DMS79 treated with DMSO at 0.1 percent for 48 hours (cell line): ENCODE data around the gene ZNF774.
"Not testable (repeated sequence)": the region's sequence is repeated elsewhere in the genome, so short reads cannot be mapped to it uniquely, and the experiment has no call there.

Experiments used
- DNase-seq: peaks from one replicate; lab custom pipeline; 2025; lab: John Stamatoyannopoulos, UW

Gene ZNF774

DNA sequence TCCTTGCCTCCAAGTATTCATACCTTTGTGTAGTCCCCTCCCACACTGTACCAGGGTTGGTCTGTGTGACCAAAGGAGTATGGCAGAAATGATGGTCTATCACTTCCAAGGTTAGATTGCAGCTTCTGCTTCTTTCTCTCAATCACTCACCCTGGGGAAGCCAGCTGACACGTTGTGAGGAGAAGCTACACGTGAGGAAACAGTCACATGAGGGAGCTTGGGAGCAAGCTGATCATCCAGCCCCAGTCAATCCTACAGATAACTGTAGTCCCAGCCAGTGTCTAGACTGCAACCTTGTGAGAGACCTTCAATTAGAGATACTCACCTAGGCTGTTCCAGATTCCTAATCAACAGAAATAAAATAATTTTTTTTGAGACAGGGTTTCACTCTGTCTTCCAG, 6.2 kb upstream of the ZNF774 start:
- no peak for DNase-seq

DNA sequence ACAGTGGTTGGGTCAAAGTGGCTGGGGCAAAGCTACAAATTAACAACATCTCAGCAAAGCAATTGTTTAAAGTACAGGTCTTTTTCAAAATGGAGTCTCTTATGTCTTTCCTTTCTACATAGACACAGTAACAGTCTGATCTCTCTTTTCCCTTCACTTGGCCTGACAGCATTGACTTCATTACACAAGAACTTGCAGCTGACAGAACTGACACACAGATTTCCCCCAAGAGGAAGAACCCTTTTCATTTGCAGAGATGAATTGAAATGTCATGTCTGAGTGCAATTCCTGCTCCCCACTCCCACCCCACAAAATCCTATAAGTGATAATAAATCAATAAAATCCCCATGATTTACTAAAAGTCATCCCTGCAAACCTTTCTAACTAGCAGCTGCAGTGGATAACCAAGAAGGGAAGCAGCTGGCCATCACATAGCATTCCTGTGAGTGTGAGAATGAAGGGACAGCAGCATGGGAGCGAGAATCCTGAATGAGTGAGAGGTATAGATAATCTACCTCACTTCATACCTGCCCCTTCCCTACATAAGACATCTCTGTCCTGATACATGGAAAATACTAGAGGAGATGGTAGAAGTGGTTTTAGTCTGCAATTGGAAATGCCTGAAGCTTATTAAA, 4.5 kb upstream of the ZNF774 start:
- DNase-seq, result not testable (repeated sequence)

GRCh38 chr15:90348456-90348855, 3.6 kb upstream of the ZNF774 start:
- no peak for DNase-seq

- DNase-seq, result no peak
These were observed 3.0 kb upstream of the ZNF774 start for GRCh38 chr15:90349072-90349471.

- DNase-seq, result no peak
These were observed 2.3 kb upstream of the ZNF774 start for GRCh38 chr15:90349821-90350220.

DNA sequence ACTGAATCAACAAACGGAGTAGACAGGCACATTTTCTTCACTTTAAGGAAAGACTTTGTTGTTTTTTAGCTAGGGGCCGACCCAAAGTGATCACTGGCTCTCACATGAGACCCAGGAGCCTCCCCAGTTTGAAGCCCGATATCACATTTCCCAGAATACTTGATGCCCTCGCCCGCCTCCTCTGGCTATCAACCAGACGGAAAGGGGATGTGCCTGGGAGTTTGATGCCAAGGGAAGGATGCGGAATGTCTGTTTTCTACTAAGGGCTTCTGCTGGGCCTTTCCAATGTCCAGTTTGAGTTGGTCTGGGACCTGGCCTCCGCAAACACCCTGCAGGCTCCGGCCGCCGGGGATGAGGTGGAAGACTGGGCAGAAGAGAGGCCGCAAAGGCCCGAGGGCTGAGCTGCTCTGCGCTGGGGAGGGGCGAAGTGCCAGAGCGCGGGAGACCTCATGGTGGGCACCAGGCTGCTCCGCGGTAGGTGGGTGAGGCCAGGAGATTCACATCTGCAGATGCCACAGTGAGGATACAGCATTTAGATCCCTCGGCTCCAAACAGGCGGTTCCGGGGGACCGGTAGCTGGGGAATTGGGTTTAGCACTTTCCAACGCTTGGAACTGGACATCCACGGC, 491 bp upstream of the ZNF774 start:
- no peak for DNase-seq

DNA sequence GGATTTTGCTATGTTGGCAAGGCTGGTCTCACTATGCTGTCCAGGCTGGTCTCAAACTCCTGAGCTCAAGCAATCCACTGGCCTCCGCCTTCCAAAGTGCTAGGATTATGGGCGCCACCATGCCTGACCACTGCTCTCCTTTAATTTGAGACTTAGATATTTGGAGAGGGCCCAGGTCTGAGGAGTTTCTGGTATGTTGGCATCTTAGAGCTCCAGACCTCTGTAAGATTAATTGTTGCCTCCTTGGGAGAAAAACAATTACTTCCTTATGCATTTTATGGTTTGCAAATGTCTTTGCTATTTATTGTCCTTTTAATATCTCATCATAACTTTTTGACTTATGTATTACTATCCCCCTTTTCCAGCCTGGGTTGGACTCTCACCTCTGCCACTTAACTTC, 2.9 kb downstream of the ZNF774 start:
- no peak for DNase-seq

DNA sequence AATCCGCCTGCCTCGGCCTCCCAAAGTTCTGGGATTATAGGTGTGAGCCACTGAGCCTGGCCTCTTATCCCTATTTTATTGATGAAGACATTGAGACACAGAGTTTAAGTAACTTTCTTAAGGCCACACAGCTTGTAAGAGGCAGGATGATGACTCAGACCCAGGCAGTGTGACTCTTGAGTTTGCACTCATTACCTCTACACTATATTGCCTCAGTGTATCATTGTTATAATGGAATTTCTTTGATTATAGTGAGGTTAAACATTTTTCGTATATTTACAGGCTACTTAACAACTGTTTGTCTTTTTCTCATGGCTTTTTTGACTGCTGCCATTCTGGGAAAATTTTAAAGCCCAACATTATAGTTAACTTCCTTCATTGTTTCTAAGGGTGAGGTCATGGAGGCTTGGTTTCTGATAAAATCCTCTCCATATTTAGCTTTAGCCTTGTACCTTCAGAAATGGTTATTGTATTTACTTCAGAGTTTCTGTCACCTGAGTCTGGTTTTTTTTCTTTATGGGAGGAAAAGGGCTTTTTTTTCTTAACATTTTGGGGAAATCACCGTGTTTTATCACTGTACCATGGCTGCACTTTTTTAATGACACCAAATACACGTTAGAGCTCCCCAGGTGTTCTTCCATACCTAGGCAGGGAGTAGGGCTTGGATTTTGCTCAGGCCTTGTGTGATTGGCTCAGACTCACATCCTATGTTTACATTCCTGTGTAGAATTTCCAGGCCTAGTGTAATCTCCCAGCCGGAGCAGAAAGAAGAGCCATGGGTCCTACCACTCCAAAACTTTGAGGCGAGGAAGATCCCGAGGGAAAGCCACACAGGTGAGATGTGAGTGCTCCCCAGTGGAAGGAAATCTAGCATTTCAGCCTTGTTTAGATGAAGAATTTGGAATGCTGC, 6.3 kb downstream of the ZNF774 start:
- DNase-seq, result no peak

GRCh38 chr15:90360746-90361145, 8.7 kb downstream of the ZNF774 start:
- peak; percentile 73 for DNase-seq

GRCh38 chr15:90362936-90363212, 10.8 kb downstream of the ZNF774 start:
- no peak for DNase-seq

DNA sequence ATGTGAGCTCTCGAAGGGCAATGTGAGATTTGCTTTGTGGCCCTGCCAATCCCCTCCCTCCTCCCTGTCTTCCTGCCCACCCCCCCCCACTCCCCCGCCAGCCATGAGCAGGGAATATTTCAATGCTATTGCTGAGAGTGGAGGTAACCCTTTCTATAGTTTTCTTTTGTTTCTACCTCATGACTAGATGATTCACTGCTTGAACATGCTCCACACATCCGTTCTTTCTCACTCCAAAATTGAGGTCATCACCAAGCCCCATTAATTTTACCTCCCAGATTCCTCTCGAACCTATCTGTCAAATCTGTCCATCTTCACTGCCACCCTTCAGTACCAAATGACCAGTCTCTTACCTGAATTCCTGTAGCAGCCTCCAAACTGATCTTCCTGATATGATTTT, 12.2 kb downstream of the ZNF774 start:
- no peak for DNase-seq

- no peak for DNase-seq
These were observed 13.5 kb downstream of the ZNF774 start for GRCh38 chr15:90365414-90366055.

- DNase-seq, result no peak
These were observed 15.5 kb downstream of the ZNF774 start for GRCh38 chr15:90367576-90367975.

DNA sequence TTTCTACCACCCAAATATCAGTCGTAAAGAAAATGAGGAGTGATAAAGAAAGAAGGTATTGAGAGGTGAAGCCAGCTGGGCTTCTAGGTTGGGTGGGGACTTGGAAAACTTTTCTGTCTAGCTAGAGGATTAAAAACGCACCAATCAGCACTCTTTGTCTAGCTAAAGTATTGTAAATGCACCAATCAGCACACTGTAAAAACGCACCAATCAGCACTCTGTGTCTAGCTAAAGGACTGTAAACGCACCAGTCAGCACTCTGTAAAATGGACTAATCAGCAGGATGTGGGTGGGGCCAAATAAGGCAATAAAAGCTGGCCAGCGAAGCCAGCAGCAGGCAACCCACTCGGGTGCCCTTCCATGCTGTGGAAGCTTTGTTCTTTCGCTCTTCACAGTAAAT, 23.0 kb downstream of the ZNF774 start:
- DNase-seq, result no peak

DNA sequence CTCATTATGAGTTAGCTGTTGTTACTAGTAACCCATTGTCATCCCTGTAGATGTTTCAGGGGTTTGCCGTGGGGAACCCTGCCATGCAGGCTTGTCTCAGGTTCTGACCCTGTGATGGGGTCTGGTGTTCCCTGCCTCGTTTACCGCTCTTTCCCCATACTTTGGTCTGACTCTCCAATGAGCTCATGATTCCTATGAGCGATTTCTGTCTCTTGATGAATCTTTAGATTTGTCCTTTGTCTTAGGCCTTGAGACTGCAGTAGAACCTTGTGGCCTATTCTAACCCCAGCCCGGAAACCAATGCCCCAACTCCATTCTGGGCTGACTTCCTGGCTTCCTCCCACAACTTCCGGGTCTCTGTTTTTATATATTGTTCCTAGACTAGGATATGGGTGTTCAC, 24.7 kb downstream of the ZNF774 start:
- DNase-seq, result no peak

- no peak for DNase-seq
These were observed 27.2 kb downstream of the ZNF774 start for GRCh38 chr15:90379263-90379662.

GRCh38 chr15:90381515-90381914, 29.4 kb downstream of the ZNF774 start:
- no peak for DNase-seq

- no peak for DNase-seq
These were observed 30.2 kb downstream of the ZNF774 start for GRCh38 chr15:90382320-90382719.

DNA sequence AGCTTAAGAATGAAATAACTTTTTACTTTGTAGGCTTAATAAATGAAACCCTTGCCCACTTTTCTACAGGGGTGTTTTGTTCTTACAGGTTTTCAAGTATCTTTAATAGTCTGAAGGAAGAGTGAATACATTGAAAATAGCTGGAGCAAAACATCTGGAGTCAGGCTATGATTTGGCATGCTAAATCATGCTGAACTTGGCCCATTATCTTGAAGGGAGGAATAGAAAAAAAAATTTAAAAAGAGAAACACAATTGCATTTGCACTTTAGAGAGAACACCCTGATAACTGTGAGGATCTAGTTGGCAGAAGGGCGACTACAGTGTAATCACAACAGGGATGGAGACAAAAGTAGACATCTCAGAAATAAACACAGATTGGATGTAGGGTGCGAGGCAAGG, 34.1 kb downstream of the ZNF774 start:
- DNase-seq, result peak; percentile 29

DNA sequence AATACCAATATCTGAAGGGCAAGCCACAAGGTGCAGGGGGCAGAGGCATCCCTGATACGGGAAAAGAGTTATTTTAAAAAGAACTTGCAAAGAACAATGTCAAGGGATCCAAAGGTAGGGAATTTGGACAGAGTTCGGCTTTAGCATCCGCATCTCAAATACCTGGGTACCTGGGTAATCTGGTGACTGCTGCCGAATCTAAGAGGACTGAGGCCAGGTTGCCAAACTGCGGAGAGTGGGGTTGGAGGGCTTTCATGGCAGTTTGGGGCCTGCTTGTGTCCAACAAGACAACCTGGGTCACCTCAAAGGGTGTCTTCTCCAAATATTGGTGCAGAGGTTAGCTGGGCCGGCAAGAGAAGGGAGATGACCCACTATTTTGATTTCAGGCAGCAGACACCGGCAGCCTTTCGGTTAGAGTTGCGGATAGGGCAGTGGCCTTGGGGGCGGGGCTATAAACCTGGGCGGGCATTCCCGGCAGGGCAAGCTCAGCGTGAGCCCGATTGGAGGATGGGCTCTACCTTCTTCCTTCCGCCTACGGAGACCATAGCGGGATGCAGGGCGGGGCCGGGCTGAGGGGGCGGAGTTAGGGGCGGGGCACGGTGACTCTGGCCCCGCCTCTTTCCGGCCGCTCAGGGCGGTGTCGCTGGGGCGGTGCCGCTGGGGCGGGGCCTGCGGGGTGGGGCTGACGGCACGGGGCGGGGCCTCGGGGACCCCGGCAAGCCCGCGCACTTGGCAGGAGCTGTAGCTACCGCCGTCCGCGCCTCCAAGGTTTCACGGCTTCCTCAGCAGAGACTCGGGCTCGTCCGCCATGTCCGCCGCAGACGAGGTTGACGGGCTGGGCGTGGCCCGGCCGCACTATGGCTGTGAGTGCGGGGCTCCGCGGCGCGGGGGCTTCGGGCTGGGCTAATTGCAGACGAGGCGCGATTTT, 35.7 kb downstream of the ZNF774 start, which contains the start of gene IQGAP1:
Gene IQGAP1 (plus strand): TSS at position 709 of the 928 bp plus-strand sequence. CDS start 100 bp downstream, at position 809.
- peak; percentile 73 for DNase-seq
